Embryonic facial prominence (tissue), 1 donor: ENCODE measurements around the gene ZC4H2.
"Not testable (repeated sequence)": the region's sequence is repeated elsewhere in the genome, so short reads cannot be mapped to it uniquely, and the experiment has no call there.

ENCODE experiments used
- DNase-seq: peaks from one replicate; pipeline ENCODE4 v3.0.0-alpha.2; 2016; ENCODE audit errors: extremely low spot score

Gene ZC4H2

GRCh38 chrX:64975989-64976672 lies at the start of gene ZC4H2:
Gene ZC4H2 (minus strand): TSS chrX:64976450. CDS start chrX:64976377, 73 bp downstream.
- DNase-seq = peak; percentile 34

- no peak for DNase-seq
These were observed 41.2 kb upstream of the ZC4H2 start for GRCh38 chrX:65017451-65017850.

GRCh38 chrX:65014230-65014629 lies 38.0 kb upstream of the ZC4H2 start:
- no peak for DNase-seq

- no peak for DNase-seq
These were observed 33.2 kb upstream of the ZC4H2 start for GRCh38 chrX:65009459-65009858.

- DNase-seq = not testable (repeated sequence)
These were observed 26.0 kb upstream of the ZC4H2 start for GRCh38 chrX:65002208-65002607.

- no peak for DNase-seq
These were observed 20.6 kb upstream of the ZC4H2 start for GRCh38 chrX:64996805-64997204.

GRCh38 chrX:64994131-64994798 lies 18.0 kb upstream of the ZC4H2 start:
- no peak for DNase-seq

- no peak for DNase-seq
These were observed 1.6 kb upstream of the ZC4H2 start for GRCh38 chrX:64977830-64978229.

GRCh38 chrX:64977051-64977450 lies 801 bp upstream of the ZC4H2 start:
- no peak for DNase-seq

- DNase-seq = no peak
These were observed 407 bp upstream of the ZC4H2 start for GRCh38 chrX:64976673-64977040.

- DNase-seq = no peak
These were observed 759 bp downstream of the ZC4H2 start for GRCh38 chrX:64975491-64975890.

GRCh38 chrX:64925480-64925879 lies 50.8 kb downstream of the ZC4H2 start:
- DNase-seq = no peak

GRCh38 chrX:64908121-64908520 lies 68.1 kb downstream of the ZC4H2 start:
- no peak for DNase-seq

GRCh38 chrX:64894454-64895038 lies 81.7 kb downstream of the ZC4H2 start:
- no peak for DNase-seq

GRCh38 chrX:64885850-64886249 lies 90.4 kb downstream of the ZC4H2 start:
- no peak for DNase-seq

- DNase-seq = not testable (repeated sequence)
These were observed 97.5 kb downstream of the ZC4H2 start for GRCh38 chrX:64878709-64879108.

- DNase-seq = no peak
These were observed 109.0 kb downstream of the ZC4H2 start for GRCh38 chrX:64867217-64867616.
